Muscle layer of colon (tissue), 2 donors: ENCODE results near the gene VRK3.

Source experiments
- H3K27ac ChIP-seq: one replicate; pipeline ENCODE4 v1.7.0; 2013; ENCODE audit warnings: low read depth, mild to moderate bottlenecking, low read length, moderate library complexity
- H3K27me3 ChIP-seq, 2 donors: one replicate each; pipeline ENCODE4 v1.7.0; 2013; ENCODE audit warnings: low read length in 2 of 2, mild to moderate bottlenecking in 2 of 2; ENCODE audit not compliant: insufficient read depth in 2 of 2, control insufficient read depth in 1 of 2
- H3K36me3 ChIP-seq: one replicate; pipeline ENCODE4 v1.7.0; 2013; ENCODE audit warnings: mild to moderate bottlenecking, low read length; ENCODE audit not compliant: insufficient read depth
- H3K4me1 ChIP-seq: one replicate; pipeline ENCODE4 v1.7.0; 2013; ENCODE audit warnings: mild to moderate bottlenecking, low read length; ENCODE audit not compliant: insufficient read depth
- H3K4me3 ChIP-seq, 2 donors: one replicate each; pipeline ENCODE4 v1.7.0; 2013; ENCODE audit warnings: low read length in 2 of 2, low read depth in 1 of 2, mild to moderate bottlenecking in 1 of 2, moderate library complexity in 1 of 2
- H3K9ac ChIP-seq: one replicate; pipeline ENCODE4 v1.7.0; 2013; ENCODE audit warnings: low read length
- H3K9me3 ChIP-seq: one replicate; pipeline ENCODE4 v1.7.0; 2013; ENCODE audit warnings: mild to moderate bottlenecking, low read length
- donor health status: abdominal sarcoma.
- donor health status: Adenocarcinoma of cecum.

Gene VRK3

DNA sequence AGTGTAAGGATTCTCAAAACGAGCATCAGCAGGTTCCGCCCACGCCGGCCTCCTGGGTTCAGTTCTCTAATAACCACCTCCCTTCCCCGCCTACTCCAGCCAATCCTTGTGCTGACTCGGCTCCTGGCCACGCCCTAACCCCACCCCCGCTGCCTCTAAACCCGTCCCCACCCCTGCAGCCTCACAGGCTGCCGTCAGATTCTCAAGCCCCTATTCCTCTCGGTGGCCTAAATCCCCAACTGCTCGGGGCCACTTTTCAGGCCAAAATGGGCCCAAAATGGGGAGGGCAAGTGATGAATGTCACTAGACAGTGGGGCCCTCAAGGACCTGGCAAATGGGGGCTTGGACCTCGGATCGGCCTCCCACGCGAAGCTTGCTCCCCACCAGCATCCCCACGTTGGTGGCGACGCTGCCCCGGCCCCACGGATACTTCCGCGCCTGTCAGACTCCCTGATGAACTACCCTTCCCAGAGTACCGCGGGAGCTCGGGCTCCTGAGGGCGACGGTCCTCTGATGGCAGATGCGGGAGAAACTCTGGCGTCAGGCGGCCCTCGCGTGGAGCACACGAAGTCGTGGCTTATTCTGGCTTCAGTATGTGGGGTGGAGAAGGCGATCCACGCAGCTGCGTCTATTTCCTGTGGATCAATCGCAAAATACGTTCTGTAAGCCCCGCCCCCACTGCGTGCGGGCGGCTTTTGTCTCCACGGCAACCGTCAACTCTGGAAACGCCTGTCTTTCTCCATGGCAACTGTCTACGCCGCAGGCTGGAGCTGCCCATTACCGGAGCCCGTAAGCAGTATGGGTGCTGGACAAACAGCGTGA is 25.4 kb upstream of the VRK3 start:
- peaks cover 5% of the 10 kb centered on the region for H3K9me3 ChIP-seq
- no peak overlapping the region for H3K9ac ChIP-seq
- no peaks in the 10 kb centered on the region for H3K4me1 ChIP-seq
- H3K27ac ChIP-seq = peak overlapping the region; percentile 63
- H3K4me3 ChIP-seq = peak overlapping the region; percentile 43 to 62
- H3K27me3 ChIP-seq = no peaks in the 10 kb centered on the region
- H3K36me3 ChIP-seq = peaks cover 11% of the 10 kb centered on the region

DNA sequence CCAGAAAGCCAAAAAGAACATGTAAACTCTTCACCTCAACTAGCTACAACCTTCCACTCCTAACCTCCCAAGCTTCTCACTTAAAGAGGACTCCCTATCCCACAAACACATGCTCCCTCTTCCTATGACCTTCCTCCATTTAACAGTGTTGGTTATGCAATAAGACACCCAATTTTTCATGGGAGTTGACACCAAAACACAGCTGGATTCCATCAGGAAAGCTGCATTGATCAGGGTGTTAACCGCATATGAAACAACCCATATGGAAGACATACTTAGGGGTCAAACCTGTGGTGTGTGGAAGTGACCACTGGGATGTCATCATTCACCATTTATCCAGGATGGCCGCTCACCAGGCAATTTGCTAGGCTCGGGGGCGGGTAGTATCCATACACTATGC is 22.5 kb upstream of the VRK3 start:
- Histone ChIP-seq H3K27ac (no peak overlapping the region), H3K9me3 (peaks cover 20% of the 10 kb centered on the region), H3K9ac (no peak overlapping the region), H3K4me1 (no peaks in the 10 kb centered on the region), H3K27me3 (no peaks in the 10 kb centered on the region), H3K36me3 (peaks cover 36% of the 10 kb centered on the region), H3K4me3 (no peak overlapping the region)

DNA sequence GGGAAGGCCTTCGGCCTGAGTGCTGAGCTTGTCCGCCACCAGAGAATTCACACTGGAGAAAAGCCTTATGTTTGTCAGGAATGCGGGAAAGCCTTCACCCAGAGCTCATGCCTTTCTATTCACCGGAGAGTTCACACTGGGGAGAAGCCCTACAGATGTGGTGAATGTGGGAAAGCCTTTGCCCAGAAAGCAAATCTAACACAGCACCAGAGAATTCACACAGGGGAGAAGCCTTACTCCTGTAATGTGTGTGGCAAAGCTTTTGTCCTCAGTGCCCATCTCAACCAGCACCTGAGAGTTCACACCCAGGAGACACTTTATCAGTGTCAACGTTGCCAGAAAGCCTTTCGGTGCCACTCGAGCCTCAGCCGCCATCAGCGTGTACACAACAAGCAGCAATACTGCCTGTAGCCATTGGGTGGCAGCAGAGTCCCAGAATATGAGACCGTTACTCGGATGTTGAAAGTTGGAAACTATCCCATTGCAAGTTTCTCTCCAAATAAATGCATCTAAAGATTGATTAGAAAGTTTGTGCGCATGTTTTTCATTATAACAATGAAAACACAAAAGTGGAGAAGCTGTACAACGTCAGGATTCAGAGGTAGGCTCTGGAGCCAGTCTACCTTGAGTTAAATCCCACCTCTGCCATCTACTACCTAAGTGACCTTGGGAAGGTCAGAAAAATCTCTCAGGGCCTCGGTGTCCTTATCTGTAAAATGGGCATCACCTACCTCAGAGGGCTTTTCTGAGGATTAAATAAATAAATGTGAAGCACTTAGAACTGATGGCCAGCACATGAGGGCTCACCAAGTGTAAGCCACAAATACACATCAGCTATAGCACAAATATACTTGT is 21.7 kb upstream of the VRK3 start:
- Histone ChIP-seq H3K9ac (no peak overlapping the region), H3K4me3 (no peak overlapping the region), H3K36me3 (peaks cover 43% of the 10 kb centered on the region), H3K4me1 (no peaks in the 10 kb centered on the region), H3K9me3 (peaks cover 20% of the 10 kb centered on the region), H3K27me3 (no peaks in the 10 kb centered on the region), H3K27ac (no peak overlapping the region)

DNA sequence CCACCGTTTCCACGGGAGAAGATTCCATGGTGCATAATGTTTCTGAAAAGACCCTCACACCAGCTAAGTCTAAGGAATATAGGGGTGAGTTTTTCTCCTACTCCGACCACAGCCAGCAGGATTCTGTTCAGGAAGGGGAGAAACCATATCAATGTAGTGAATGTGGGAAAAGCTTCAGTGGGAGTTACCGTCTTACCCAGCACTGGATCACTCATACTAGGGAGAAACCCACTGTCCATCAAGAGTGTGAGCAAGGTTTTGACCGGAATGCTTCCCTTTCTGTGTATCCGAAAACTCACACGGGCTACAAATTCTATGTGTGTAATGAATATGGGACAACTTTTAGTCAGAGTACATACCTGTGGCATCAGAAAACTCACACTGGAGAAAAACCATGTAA is 19.8 kb upstream of the VRK3 start:
- H3K9ac ChIP-seq = no peak overlapping the region
- H3K4me1 ChIP-seq = no peaks in the 10 kb centered on the region
- H3K36me3 ChIP-seq = peaks cover 63% of the 10 kb centered on the region
- peak overlapping the region in 1 of 2 donors; percentile 1 for H3K4me3 ChIP-seq
- no peak overlapping the region for H3K27ac ChIP-seq
- H3K27me3 ChIP-seq = no peaks in the 10 kb centered on the region
- H3K9me3 ChIP-seq = peaks cover 20% of the 10 kb centered on the region

DNA sequence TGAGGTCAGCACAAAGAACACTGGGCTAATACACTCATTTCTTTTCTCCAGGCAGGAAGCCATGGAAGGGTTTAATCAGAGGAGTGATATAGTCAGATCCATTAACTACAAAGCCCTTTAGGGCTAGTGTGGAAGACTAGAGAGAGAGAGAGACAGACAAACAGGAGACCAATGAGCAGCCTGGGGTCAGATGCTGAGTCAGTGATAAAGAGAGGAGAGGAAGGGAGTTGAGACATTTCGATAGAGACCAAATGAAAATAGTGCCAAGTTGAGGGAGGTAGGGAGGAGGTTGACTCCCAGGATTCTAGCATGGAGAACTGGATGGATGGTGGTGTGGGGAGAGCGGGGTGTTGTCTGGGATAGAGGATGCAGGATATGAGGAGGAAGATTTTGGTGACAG is 18.8 kb upstream of the VRK3 start:
- Histone ChIP-seq H3K4me1 (no peaks in the 10 kb centered on the region), H3K4me3 (no peak overlapping the region), H3K36me3 (peaks cover 73% of the 10 kb centered on the region), H3K9me3 (peaks cover 20% of the 10 kb centered on the region), H3K27me3 (no peaks in the 10 kb centered on the region), H3K27ac (no peak overlapping the region), H3K9ac (no peak overlapping the region)

DNA sequence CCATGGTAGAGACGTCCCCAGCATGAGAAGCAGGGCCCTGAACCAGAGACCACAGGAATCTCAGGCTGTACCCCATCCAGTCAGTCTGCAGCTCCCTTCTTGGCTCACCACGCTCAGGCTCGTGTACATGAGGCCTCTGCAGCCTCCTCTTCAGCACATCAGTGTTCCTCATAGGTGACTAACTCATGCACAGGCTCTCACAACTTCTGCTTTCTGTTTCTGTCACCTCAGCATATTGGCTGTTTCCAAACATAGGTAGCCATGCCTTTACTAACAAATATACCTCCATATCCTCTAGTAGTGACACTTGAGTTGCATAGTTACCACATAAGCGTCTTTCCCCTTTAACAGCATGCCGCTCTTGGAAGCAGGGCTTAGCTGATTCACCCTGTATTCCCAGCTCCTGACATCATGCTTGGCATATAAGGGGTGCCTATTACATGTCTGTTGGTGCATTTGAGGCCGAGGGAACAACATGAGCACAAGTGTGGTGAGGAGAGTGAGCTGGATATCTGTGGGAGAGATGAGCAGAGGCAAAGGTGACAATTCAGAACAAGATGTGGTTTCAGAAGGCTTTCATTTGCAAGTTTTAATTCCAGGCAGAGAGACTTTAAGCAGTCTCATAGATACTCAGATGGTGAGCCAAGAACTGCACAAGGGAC is 17.3 kb upstream of the VRK3 start:
- H3K36me3 ChIP-seq = peaks cover 80% of the 10 kb centered on the region
- H3K4me1 ChIP-seq = no peaks in the 10 kb centered on the region
- no peak overlapping the region for H3K4me3 ChIP-seq

DNA sequence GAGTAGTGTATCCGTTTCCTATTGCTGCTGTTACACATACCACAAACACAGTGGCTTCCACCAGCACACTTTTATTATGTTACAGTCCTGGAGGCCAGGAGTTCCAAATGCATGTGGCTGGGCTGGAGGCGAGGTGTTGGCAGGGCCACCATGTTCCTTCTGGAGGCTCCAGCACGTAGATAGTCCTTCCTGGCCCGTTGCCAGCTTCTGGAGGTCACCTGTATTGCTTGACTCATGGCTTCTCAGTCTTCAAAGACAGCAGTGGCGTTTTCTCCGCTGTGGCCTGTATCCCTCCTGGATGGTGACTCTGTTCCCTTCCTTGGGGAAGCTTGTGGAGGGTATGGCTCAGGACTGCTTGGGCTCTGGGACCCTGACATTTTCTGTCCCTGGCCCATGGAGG is 15.8 kb upstream of the VRK3 start:
- H3K36me3 ChIP-seq = peaks cover 73% of the 10 kb centered on the region
- H3K27me3 ChIP-seq = no peaks in the 10 kb centered on the region
- peaks cover 19% of the 10 kb centered on the region for H3K9me3 ChIP-seq
- no peak overlapping the region for H3K4me3 ChIP-seq
- no peak overlapping the region for H3K9ac ChIP-seq
- H3K27ac ChIP-seq = no peak overlapping the region
- H3K4me1 ChIP-seq = no peaks in the 10 kb centered on the region

More for the DNA sequence above, 17.3 kb upstream of the VRK3 start:
- Histone ChIP-seq H3K9ac (no peak overlapping the region), H3K27me3 (no peaks in the 10 kb centered on the region), H3K27ac (no peak overlapping the region), H3K9me3 (peaks cover 20% of the 10 kb centered on the region)

DNA sequence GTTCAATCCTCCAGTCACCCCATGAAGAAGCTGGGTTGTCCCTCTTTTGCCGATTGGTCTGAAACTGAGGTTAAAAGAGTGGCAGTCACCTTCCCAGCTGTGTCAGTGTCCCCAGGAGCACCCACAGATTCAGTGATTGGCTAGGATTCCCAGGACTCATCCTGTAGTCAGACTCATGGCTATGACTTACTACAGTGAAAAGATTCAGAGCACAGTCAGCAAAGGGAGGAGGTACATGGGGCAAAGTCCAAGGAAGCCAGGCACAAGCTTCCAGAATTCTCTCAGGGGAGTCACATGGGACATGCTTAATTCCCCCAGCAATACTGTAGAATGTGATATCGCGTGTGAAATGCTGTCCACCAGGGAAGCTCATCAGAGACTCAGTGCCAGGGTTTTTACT is 14.8 kb upstream of the VRK3 start:
- peaks cover 63% of the 10 kb centered on the region for H3K36me3 ChIP-seq

DNA sequence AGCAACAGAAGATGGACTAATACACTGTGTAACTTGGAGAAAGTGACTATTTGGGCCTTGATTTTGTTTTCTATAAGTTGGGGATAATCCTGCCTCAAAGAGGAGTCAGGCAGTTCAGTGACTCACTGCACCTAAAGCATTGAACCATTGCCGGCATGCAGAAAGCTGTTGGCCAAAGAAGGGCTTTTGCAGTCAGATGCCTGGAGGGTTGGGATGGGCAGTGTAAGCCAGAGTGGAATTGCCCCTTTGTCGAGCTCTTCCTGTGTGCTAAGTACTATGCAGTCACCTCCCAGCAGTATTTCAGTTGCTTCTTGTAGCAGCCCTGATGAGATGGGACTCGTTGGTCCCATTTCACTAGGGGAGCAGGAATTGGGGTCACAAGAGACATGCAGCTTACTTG is 11.7 kb upstream of the VRK3 start:
- H3K9ac ChIP-seq = no peak overlapping the region
- no peaks in the 10 kb centered on the region for H3K27me3 ChIP-seq
- H3K4me3 ChIP-seq = no peak overlapping the region
- H3K36me3 ChIP-seq = peaks cover 62% of the 10 kb centered on the region
- no peaks in the 10 kb centered on the region for H3K9me3 ChIP-seq
- H3K4me1 ChIP-seq = no peaks in the 10 kb centered on the region
- no peak overlapping the region for H3K27ac ChIP-seq

More for the DNA sequence above, 14.8 kb upstream of the VRK3 start:
- Histone ChIP-seq H3K27ac (no peak overlapping the region), H3K4me3 (no peak overlapping the region), H3K9ac (no peak overlapping the region), H3K9me3 (peaks cover 9% of the 10 kb centered on the region), H3K4me1 (no peaks in the 10 kb centered on the region), H3K27me3 (no peaks in the 10 kb centered on the region)

DNA sequence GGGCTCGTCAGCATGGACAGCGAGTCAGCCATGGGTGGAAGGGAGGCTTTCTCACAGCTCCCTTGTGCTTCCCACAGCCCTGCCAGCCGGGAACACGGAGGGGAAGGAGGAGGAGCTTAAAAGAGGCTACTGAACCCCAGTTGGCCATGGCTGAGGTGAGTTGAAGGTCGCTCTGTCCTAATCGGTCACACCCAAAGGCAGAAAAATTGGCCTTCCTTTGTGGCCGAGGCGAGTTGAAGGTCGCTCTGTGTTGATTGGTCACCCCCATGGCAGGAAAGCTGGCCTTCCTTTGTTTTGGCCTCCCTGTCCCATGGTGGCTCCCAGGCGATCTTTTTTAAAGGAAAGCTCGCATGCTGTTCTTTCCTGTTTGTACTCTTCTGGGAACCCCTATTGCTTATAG is 5.8 kb upstream of the VRK3 start:
- Histone ChIP-seq H3K9ac (no peak overlapping the region), H3K27ac (no peak overlapping the region), H3K9me3 (no peaks in the 10 kb centered on the region), H3K4me1 (peaks cover 11% of the 10 kb centered on the region), H3K36me3 (peaks cover 36% of the 10 kb centered on the region), H3K4me3 (no peak overlapping the region), H3K27me3 (no peaks in the 10 kb centered on the region)

DNA sequence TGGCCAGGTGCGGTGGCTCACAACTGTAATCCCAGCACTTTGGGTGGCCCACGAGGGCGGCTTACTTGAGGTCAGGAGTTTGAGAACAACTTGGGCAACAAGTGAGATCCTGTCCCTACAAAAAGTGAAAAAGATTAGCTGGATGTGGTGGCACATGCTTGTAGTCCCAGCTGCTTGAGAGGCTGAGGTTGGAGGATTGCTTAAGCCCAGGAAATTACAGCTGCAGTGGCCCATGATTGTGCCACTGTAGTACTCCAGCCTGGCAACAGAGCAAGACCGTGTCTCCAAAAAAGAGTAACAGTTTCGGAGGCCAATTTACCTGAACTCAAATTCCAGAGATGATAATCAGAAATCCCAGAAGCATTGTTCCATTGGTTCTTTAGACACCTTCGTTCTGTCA is 5.1 kb upstream of the VRK3 start:
- Histone ChIP-seq H3K9ac (no peak overlapping the region), H3K4me1 (peaks cover 11% of the 10 kb centered on the region), H3K4me3 (no peak overlapping the region), H3K9me3 (no peaks in the 10 kb centered on the region), H3K27ac (no peak overlapping the region), H3K27me3 (no peaks in the 10 kb centered on the region), H3K36me3 (peaks cover 36% of the 10 kb centered on the region)
